T1000 (cell line): Measurements from ENCODE around the gene FBXL16.
"Not testable (repeated sequence)": the region's sequence is repeated elsewhere in the genome, so short reads cannot be mapped to it uniquely, and the experiment has no call there.

Experiments used
- DNase-seq: peaks from one replicate; lab custom pipeline; 2025; ENCODE audit warnings: mixed read lengths; lab: John Stamatoyannopoulos, UW

Gene FBXL16

DNA sequence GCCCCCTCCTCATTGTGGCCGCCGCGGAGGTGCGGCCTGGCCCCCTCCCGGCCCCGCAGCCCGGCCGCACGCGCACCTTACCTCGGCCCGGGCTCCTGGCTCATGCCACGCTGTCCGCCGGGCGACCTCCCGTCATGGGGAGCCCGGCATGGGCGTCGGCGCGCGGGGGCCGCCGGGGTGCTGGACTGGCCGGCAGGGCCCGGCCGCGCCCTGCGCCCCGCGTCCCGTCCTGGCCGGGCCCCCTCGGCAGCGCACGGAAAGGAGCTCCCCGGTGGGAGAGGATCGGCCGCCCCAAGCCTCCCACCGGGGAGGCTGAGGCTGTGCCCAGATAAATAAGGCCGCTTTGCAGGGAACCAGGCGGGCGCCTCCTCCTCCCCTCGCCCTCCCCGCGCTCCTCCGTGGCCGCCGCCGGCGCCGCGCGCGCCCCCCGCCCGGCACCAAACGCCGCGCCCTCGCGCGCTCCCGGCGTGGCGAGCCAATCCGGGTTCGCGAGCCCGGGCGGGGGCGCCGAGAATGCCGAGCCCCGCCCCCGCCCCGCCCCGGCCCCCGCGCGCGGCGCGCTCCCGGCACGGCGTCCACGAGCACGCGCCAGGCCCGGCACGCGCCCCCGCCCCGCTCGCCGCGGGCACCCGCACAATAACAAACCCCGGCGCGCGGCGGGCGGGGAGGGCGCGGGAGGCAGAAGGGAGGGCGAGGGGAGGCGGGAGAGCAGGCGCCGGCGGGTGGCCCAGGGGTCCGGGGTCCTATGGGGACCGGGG, at the start of gene FBXL16:
TSS of gene FBXL16 (minus strand) at position 371 of the 758 bp plus-strand sequence. CDS start 8,396 bp downstream, outside the sequence.
- no peak for DNase-seq

- DNase-seq = no peak
Observed at GRCh38 chr16:754656-755055, 49.1 kb upstream of the FBXL16 start.

DNA sequence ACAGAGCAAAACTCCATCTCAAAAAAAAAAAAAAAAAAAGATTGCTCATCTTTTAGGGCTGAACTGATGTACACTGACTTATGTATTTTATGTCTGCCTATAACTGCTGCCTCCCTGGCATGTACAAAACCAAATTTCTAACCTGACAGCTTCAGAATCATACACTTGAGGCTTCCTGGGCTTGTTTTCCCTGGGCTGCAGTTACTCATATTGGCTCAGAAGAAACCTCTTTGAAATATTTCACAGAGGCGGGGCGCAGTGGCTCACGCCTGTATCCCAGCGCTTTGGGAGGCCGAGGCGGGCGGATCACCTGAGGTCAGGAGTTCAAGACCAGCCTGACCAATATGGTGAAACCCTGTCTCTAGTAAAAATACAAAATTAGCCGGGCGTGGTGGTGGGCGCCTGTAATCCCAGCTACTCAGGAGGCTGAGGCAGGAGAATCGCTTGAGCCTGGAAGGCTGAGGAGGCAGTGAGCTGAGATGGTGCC, 48.6 kb upstream of the FBXL16 start:
- not testable (repeated sequence) for DNase-seq

GRCh38 chr16:752007-752312, 46.4 kb upstream of the FBXL16 start:
- DNase-seq = no peak

DNA sequence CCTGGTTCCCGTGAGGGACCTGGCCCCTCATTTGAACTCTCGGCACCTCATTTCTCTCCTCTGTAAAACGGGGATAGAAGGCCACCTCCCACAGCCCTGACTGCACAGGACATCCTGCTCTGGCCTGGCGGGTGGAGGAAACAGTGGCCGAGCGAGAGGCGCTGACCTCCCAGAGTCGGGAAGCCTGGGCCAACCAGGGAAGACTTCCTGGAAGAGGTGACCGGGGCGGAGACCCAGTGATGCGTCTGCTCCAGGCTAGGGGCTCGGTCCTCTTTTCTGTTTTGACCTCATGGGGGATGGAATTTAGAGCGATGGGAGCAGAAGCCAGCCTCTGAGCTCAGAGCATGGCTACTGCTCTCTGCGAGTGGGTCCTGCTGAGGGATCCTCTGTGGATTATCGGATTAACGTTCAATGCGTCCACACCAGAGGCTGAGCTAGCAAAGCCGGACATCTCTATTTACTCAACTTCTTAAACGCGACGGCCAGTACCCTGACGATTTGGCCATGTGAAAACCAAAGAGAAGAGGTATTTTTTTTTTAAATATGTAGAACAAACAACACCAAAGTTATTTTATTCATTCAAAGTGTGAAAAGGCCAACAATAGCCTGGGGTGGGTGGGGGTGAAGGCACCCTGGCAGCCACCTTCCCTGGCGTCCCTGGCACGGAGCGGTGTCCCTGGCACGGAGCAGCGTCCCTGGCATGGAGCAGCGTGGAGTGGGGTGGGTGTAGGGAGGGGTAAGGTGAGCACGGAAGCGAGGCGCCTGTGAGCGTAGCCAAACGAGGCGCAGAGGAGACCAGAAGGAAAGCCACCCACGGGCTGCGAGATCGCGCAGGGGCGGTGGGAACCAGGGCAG, 45.8 kb upstream of the FBXL16 start:
- DNase-seq = no peak

GRCh38 chr16:750485-750884, 44.9 kb upstream of the FBXL16 start:
- no peak for DNase-seq

DNA sequence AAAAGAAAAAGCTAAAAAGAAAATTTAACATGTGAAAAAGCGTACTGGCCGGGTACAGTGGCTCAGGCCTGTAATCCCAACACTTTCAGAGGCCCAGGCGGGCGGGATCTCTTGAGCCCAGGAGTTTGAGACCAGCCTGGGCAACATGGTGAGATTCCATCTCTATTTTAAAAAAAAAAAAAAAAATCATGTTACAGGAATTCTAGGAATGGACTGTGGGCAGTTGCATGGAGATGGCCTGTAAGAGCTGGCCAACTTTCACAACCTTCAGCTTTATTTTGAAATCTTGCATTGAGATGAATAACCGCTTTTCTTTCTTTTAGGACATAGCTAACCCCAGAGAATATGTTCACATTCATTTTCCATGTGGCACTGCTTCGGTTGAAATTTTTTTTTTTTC, 43.4 kb upstream of the FBXL16 start:
- no peak for DNase-seq

DNA sequence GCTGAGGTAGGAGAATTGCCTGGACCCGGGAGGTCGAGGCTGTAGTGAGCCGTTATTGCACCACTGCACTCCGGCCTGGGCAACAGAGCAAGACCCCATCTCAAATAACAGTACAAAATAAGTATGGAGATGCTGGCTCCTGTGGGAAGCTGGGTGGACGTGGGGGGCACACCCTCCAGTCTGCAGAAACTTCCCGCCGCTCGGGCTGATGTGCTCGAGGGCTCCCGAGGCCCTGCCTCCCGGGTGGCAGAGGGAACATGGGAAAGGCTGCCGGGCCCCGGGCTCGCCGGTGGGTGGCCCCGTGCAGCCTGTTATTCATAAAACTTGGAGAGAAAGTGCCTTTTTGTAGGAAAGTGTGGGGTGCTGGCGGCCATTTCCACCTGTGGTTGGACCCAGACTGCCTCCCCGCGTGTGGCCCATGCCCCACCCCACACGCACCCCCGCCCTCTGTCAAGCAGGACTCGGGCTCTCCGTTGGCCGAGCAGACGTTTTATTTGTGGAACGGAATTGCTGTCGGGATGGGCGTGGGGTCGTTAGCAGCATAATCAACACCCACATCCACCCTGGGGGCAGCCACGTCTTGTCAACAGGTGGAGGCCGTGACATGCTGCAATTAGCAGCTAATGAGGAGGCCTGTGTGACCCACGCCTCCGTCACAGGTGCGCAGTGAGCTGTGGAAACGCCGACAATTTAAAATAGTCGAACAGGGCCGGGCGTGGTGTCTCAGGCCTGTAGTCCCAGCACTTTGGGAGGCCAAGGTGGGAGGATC, 42.6 kb upstream of the FBXL16 start:
- no peak for DNase-seq

DNA sequence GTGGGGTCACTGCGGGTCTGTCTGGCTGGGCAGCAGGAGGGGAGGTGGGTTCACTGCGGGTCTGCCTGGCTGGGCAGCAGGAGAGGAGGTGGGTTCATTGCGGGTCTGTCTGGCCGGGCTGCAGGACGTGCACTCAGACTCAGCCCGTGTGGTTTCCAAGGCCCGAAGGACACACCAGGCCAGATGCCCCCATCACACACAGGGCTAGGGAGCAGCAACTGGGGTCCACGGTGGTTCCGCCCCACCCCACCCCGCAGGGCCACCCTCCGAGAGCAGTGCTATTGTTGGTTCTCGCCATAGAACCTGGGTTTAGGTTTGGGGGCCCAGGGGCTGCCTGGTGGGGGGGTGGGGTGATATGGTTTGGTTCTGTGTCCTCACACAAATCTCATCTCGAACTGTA, 41.0 kb upstream of the FBXL16 start:
- no peak for DNase-seq

- DNase-seq = no peak
Observed at GRCh38 chr16:745739-746138, 40.1 kb upstream of the FBXL16 start.

GRCh38 chr16:743794-744500, 38.3 kb upstream of the FBXL16 start:
- no peak for DNase-seq

GRCh38 chr16:742894-743293, 37.3 kb upstream of the FBXL16 start:
- not testable (repeated sequence) for DNase-seq

- DNase-seq = no peak
Observed at GRCh38 chr16:741986-742629, 36.5 kb upstream of the FBXL16 start.

GRCh38 chr16:740764-741505, 35.3 kb upstream of the FBXL16 start, which contains the start of gene CIAO3:
TSS of gene CIAO3 (minus strand) at chr16:740997. CDS start at chr16:740985, 12 bp downstream.
- DNase-seq = peak; percentile 91

- DNase-seq = no peak
Observed at GRCh38 chr16:740459-740763, 34.8 kb upstream of the FBXL16 start.

GRCh38 chr16:739560-740458, 34.2 kb upstream of the FBXL16 start:
- DNase-seq = no peak

DNA sequence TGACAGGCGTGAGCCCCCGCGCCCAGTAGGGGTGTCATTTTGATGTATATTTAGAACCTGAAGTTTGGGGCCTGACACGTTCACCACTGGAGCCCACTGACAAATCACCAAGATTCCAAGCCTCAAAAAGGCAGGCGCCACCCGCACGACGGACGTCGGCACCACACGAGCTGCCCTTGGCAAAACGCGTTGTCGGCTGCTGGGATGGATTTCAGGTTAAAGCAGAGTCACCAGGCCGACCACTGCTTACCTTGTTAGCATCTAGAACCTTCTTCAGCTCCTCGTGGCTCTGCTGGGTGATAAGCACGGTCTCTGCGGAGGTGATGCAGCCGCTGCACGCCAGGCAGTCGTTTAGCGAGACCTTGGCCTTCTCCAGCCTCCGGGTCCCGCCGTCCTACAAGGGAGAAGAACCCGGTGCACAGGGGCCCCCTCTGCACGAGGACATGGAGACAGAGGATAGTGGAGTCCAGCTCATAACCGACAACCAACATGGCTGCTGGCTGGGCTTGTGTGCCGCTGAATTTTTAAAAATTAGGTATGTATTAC, 31.4 kb upstream of the FBXL16 start:
- no peak for DNase-seq

DNA sequence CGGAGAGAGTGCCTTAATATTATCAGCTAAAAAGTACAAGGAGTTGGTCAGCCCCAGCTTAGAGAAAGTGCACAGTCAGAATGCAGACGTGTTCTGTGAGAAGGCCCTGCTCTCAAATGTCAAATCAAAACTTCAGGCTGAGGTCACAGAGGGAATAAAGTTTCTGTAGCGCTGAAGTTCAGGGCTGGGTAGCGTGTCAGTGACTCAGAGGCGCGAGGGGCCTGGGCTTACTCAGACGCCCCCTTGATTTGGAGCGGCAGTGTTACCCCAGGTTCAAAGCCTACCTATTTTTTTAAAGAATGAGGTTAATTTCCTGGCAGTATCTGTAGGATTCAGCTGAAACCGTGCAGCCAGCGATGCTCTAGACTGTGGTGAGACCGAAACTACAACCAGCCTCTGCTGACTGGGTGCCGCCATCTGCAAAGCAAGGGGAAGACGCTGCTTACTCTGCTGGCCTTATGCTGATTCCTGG, 30.4 kb upstream of the FBXL16 start:
- DNase-seq = no peak
